A549 (cell line): Measurements from ENCODE around the gene RTL5. TPM values are rescaled to one million over a fixed set of nuclear protein-coding genes. Genes with fewer than 3 reads are reported as not detected.

Source experiments
- ATAC-seq, 2 experiments: fragments of 200-7000 bp in 1 of 2; fragments of >200 bp in 1 of 2; cut with Nextera tagmentation in 1 of 2; cut with Tn5 transposase in 1 of 2; 3 replicates each; pipeline versions ENCODE4 v1.8.0 to v1.9.1; 2018 to 2020; ENCODE audit warnings: mild to moderate bottlenecking in 1 of 2, moderate library complexity in 1 of 2
- CTCF ChIA-PET: fragments of 300-600 bp; sonication (Branson Sonifier 250); formaldehyde crosslinking; extraction: SDS; loops from one replicate; lab custom pipeline; 2021; ENCODE audit warnings: antibody characterized with exemption, inconsistent platforms; lab: Yijun Ruan, JAX
- POLR2A ChIA-PET: fragments of 350-600 bp; formaldehyde crosslinking; extraction: SDS; loops from one replicate; lab custom pipeline; 2021; ENCODE audit warnings: antibody characterized with exemption, inconsistent platforms; lab: Yijun Ruan, JAX
- DNase-seq, 2 experiments: peaks; one replicate each; pipeline versions ENCODE4 v3.0.0 to v3.0.0-alpha.2; 2011 to 2016; ENCODE audit warnings: low read depth in 1 of 2, low spot score in 1 of 2
- FAIRE-seq: peaks from 2 replicates; lab custom pipeline; 2011; peaks lifted over from hg19 to GRCh38; lab: Jason Lieb, UNC
- H3K27ac ChIP-seq, 2 experiments: fragments of >200 bp; sonication (Bioruptor Twin); formaldehyde crosslinking; 3 replicates each; pipeline ENCODE4 v1.5.1; 2016 to 2017
- H3K4me1 ChIP-seq: fragments of >200 bp; sonication (Bioruptor Twin); formaldehyde crosslinking; 3 replicates; pipeline ENCODE4 v1.6.1; 2016
- H3K4me2 ChIP-seq: fragments of >200 bp; sonication (Bioruptor Twin); formaldehyde crosslinking; 3 replicates; pipeline ENCODE4 v1.6.1; 2016
- H3K4me3 ChIP-seq: fragments of >200 bp; sonication (Bioruptor Twin); formaldehyde crosslinking; 3 replicates; pipeline ENCODE4 v1.5.1; 2016
- H3K9me3 ChIP-seq: fragments of >200 bp; sonication (Bioruptor Twin); formaldehyde crosslinking; 3 replicates; pipeline ENCODE4 v1.6.1; 2016
- CBX2 ChIP-seq: fragments of 200-600 bp; sonication (generic); IDR thresholded peaks from 2 replicates; pipeline ENCODE4 v1.6.1; 2016; ENCODE audit warnings: low read depth, mild to moderate bottlenecking, borderline replicate concordance
- CBX8 ChIP-seq: fragments of 200-600 bp; sonication (generic); IDR thresholded peaks from 2 replicates; pipeline ENCODE4 v1.6.1; 2016
- EP300 ChIP-seq, 2 experiments: fragments of >200 bp; sonication (Bioruptor Twin); formaldehyde crosslinking; IDR thresholded peaks; 2 replicates in 1 of 2; 3 replicates in 1 of 2; pipeline ENCODE4 v1.6.1; 2016 to 2017
- ESRRA ChIP-seq: fragments of 150-350 bp; IDR thresholded peaks from 2 replicates; pipeline ENCODE4 v1.6.1; 2014; ENCODE audit warnings: mild to moderate bottlenecking, low read length, borderline replicate concordance
- FOXS1 ChIP-seq: fragments of 250-450 bp; sonication (Bioruptor Pico); IDR thresholded peaks from 2 replicates; pipeline ENCODE4 v1.5.0; 2020; ENCODE audit warnings: mild to moderate bottlenecking, moderate library complexity
- HDAC2 ChIP-seq: fragments of 200-600 bp; sonication (generic); IDR thresholded peaks from 2 replicates; pipeline ENCODE4 v1.6.1; 2016
- HEYL ChIP-seq: fragments of 250-450 bp; sonication (Bioruptor Pico); IDR thresholded peaks from 2 replicates; pipeline ENCODE4 v1.8.0; 2021; ENCODE audit warnings: mild to moderate bottlenecking, moderate library complexity
- HOXB13 ChIP-seq: fragments of 250-450 bp; sonication (Bioruptor Pico); IDR thresholded peaks from 2 replicates; pipeline ENCODE4 v1.5.0; 2020; ENCODE audit warnings: low read depth, mild to moderate bottlenecking, moderate library complexity
- JUN ChIP-seq, 2 experiments: fragments of >200 bp; sonication (Bioruptor Twin); formaldehyde crosslinking; IDR thresholded peaks; 2 replicates in 1 of 2; 3 replicates in 1 of 2; pipeline ENCODE4 v1.6.1; 2016 to 2017
- NFE2L2 ChIP-seq: fragments of 150-350 bp; conservative IDR thresholded peaks from 2 replicates; pipeline ENCODE4 v1.6.1; 2014; ENCODE audit warnings: low read length
- NPAS2 ChIP-seq: fragments of 250-450 bp; sonication (Bioruptor Pico); IDR thresholded peaks from 2 replicates; pipeline ENCODE4 v1.8.0; 2022; ENCODE audit warnings: mild to moderate bottlenecking, moderate library complexity, borderline replicate concordance
- NR3C1 ChIP-seq: fragments of >200 bp; sonication (Bioruptor Twin); formaldehyde crosslinking; IDR thresholded peaks from 3 replicates; pipeline ENCODE4 v1.6.1; 2017
- PHF8 ChIP-seq: fragments of 200-600 bp; sonication (generic); IDR thresholded peaks from 2 replicates; pipeline ENCODE4 v1.6.1; 2016; ENCODE audit warnings: low read depth, mild to moderate bottlenecking, antibody characterized with exemption, moderate library complexity, borderline replicate concordance
- RCOR1 ChIP-seq: fragments of 150-350 bp; IDR thresholded peaks from 2 replicates; pipeline ENCODE4 v1.6.1; 2014; ENCODE audit warnings: antibody characterized with exemption, low read length, low read depth
- RFX5 ChIP-seq: fragments of 450-650 bp; IDR thresholded peaks from 2 replicates; pipeline ENCODE4 v1.7.1; 2014; ENCODE audit warnings: antibody characterized with exemption, mild to moderate bottlenecking, moderate library complexity
- SMC3 ChIP-seq: fragments of >200 bp; sonication (Bioruptor Twin); formaldehyde crosslinking; IDR thresholded peaks from 3 replicates; pipeline ENCODE4 v1.6.1; 2018; ENCODE audit warnings: inconsistent platforms
- TFCP2L1 ChIP-seq: fragments of 250-450 bp; sonication (Bioruptor Pico); IDR thresholded peaks from 2 replicates; pipeline ENCODE4 v1.5.0; 2021; ENCODE audit warnings: mild to moderate bottlenecking
- TP53 ChIP-seq: fragments of 250-450 bp; sonication (Bioruptor Pico); IDR thresholded peaks from 2 replicates; pipeline ENCODE4 v1.5.0; 2021; ENCODE audit warnings: mild to moderate bottlenecking, moderate library complexity
- ZC3H11A ChIP-seq: fragments of 450-650 bp; IDR thresholded peaks from 2 replicates; pipeline ENCODE4 v1.6.1; 2014; ENCODE audit warnings: antibody characterized with exemption, mild to moderate bottlenecking
- ZNF302 ChIP-seq: fragments of 250-450 bp; sonication (Bioruptor Pico); IDR thresholded peaks from 2 replicates; pipeline ENCODE4 v1.9.0; 2021; ENCODE audit warnings: inconsistent platforms, mild to moderate bottlenecking, moderate library complexity
- WGBS: methylation state at CpG from one replicate; pipeline ENCODE4 v1.1.6; 2017; ENCODE audit errors: missing lambda C conversion rate; 5-methylcytosine and 5-hydroxymethylcytosine counted together
- polyA minus RNA-seq: library from RNA; depleted of rRNA, polyadenylated mRNA; stranded (reverse); fragments of >200 nt; gene quantifications from 2 replicates; pipeline ENCODE4 v1.2.3, GENCODE V29; 2011; rRNA and poly(A)+ RNA removed
- polyA plus RNA-seq, 4 experiments: library from polyadenylated mRNA; depleted of rRNA in 3 of 4; stranded (reverse); fragments of >200 nt; fragmentation: RNase III in 1 of 4; extraction: RNeasy Plus Mini Kit Qiagen cat#74134 plus additional on column Dnase treatment in 1 of 4; gene quantifications; 2 replicates in 3 of 4; 3 replicates in 1 of 4; pipeline ENCODE4 v1.2.3, GENCODE V29; 2011 to 2017
- TF ChIP-seq, protein P1 (sequence below): fragments of >200 bp; sonication (Bioruptor Twin); formaldehyde crosslinking; IDR thresholded peaks from 3 replicates; pipeline ENCODE4 v1.6.1; 2016
- TF ChIP-seq, protein P2 (sequence below): IDR thresholded peaks from 2 replicates; pipeline ENCODE4 v1.6.1; 2012; ENCODE audit warnings: low read depth, borderline replicate concordance
- TF ChIP-seq, protein P3 (sequence below): IDR thresholded peaks from 2 replicates; pipeline ENCODE4 v1.6.1; 2012

Gene RTL5
- 1.2 and 2.2 TPM in 2 replicates for polyA plus RNA-seq (2011; rRNA removed)
- 1.8 and 2.1 TPM in 2 replicates for polyA plus RNA-seq (2012; cell fraction: cytosol; rRNA removed)
- polyA plus RNA-seq (2012; cell fraction: nucleus; rRNA removed) = 3.2 and 3.3 TPM in 2 replicates
- polyA plus RNA-seq (2017; fragmentation: RNase III; extraction: RNeasy Plus Mini Kit Qiagen cat#74134 plus additional on column Dnase treatment) = 2.9 to 3.3 TPM (median 3.2 TPM) in 3 replicates
- polyA minus RNA-seq = 3.2 and 3.6 TPM in 2 replicates

DNA sequence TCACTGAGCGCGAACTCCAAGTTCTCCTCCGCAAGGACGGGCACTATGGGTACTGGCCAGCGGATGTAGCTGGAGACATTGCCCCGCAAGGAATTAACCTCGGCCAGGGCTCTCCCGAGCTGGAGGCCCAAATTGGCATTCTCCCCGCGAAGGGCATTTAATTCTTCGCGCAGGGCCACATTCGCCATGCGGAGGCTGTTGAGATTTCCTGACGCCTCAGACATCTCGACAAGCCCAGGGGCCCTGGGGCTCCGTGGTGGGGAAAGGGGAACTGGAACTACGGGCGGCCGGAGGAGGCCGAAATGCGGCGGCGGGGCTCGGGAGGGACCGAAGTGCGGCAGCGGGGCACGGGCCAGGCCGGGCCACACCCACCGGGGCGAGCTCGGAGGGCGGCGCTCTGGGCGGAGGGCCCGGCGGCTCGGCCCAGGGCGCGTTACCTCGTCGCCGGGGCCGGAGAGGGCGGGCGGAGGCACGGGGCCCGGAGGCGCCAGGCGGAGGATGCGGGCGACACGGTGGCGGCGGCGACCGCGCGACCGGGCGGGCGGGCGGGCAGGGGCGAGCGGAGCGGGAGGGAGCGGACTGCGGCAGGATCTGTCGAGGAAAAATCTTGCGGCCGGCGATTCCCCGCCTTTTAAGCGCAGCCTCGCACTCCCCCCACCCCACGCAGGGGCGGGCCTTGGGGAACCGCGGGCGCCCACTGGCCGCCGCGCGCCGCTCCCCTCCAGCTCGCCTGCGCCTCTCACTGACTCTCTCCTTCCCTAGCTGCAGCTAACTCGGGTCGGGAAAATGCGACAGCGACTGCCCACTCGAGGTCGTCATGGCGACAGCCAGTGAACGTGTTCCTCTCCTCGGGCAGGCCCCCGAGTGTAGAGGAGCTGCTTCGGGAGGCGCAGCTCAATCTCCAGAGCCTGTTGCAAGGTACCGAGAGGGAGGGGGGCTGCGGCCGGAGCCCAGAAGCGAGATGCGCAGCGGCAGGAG is at the start of gene RTL5:
TSS of gene RTL5 (minus strand) at position 599 of the 978 bp plus-strand sequence.
- WGBS = 2% methylated on average over 26 of the region's 106 CpGs
- no peaks in the 10 kb centered on the region for H3K9me3 ChIP-seq
- POLR2A ChIA-PET = interaction anchor here (0.6 to 2.8 kb wide), 10 partner anchors 10 to 409 kb away, joined by 3 to 22 read pairs (median 4); partner anchors contain the start of genes ERCC6L, NHSL2, PIN4 and RPS4X

DNA sequence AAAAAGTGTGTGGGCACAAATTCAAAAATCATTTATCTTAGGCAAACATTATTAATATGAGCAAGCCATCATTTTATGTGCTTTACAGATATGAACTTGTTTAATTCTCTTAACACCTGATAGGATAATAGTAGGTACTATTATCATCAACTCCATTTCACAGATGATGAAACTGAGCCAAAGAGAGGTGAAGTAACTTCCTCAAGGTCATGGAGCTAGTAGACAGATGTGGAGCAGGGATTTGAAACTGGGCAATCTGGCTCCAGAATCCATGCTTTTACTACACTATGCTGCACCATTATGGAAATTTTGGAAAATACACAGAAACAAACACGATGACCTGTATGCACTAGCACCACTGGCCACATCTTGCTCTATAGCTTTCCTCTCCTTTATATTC is 48.8 kb upstream of the RTL5 start:
- peaks cover 10% of the 10 kb centered on the region for H3K4me1 ChIP-seq
- peak overlapping the region; percentile 80 to 90 for H3K27ac ChIP-seq
- TF ChIP-seq ESRRA = 0 out of 2 replicates have a peak, but pooled peaks have one; percentile 31
- TF ChIP-seq, protein P1, sequence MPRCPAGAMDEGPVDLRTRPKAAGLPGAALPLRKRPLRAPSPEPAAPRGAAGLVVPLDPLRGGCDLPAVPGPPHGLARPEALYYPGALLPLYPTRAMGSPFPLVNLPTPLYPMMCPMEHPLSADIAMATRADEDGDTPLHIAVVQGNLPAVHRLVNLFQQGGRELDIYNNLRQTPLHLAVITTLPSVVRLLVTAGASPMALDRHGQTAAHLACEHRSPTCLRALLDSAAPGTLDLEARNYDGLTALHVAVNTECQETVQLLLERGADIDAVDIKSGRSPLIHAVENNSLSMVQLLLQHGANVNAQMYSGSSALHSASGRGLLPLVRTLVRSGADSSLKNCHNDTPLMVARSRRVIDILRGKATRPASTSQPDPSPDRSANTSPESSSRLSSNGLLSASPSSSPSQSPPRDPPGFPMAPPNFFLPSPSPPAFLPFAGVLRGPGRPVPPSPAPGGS = no peak
- POLR2A ChIA-PET = interaction anchor here (1.1 to 2.0 kb wide), 8 partner anchors 13 to 162 kb away, joined by 3 to 22 read pairs (median 6); partner anchors contain the start of genes ERCC6L, RPS4X and RTL5
- peak overlapping the region; percentile 71 for H3K4me2 ChIP-seq
- CTCF ChIA-PET = interaction anchor here (1.0 kb wide), 1 partner anchor 161 kb away, joined by 3 read pairs; no protein-coding TSS in a partner anchor
- DNase-seq (no peak), FAIRE-seq (no peak), ATAC-seq (peak in 1 of 2 experiments; percentile 2; a peak in 2 of 6 replicates)
- H3K9me3 ChIP-seq = no peaks in the 10 kb centered on the region
- WGBS = 3% methylated on average over 1 of the region's 1 CpG
- peak overlapping the region; percentile 88 for H3K4me3 ChIP-seq

More for the DNA sequence above, at the start of gene RTL5:
- DNase-seq (peak; percentile 71 to 86), FAIRE-seq (peak; percentile 99), ATAC-seq (peak; percentile 91 to 94)
- CTCF ChIA-PET = interaction anchor here (0.9 to 3.7 kb wide), 4 partner anchors 10 to 220 kb away, joined by 3 to 26 read pairs (median 6); partner anchors contain the start of gene NHSL2
- Histone ChIP-seq H3K4me1 (peaks cover 4% of the 10 kb centered on the region; the same call in 2 of the 3 replicates), H3K27ac (peak within 1 kb of the TSS; percentile 75 to 91), H3K4me2 (peak within 1 kb of the TSS; percentile 87)
- TF ChIP-seq CBX8 = no peak
- TF ChIP-seq ZNF302 (CRISPR knock-in tag) = no peak
- TF ChIP-seq CBX2 = no peak
- no peak for TF ChIP-seq EP300 (IDR thresholded peaks at IDR 0.05)
- no peak for TF ChIP-seq RCOR1
- no peak for TF ChIP-seq ESRRA
- TF ChIP-seq PHF8 = peak; percentile 23; the same call in 1 of the 2 replicates
- TF ChIP-seq NFE2L2 = no peak
- no peak for TF ChIP-seq RFX5
- TF ChIP-seq JUN (IDR thresholded peaks at IDR 0.05) = peak in 1 of 2 experiments; percentile 55; a peak in 1 of 5 replicates
- TF ChIP-seq, protein P2, sequence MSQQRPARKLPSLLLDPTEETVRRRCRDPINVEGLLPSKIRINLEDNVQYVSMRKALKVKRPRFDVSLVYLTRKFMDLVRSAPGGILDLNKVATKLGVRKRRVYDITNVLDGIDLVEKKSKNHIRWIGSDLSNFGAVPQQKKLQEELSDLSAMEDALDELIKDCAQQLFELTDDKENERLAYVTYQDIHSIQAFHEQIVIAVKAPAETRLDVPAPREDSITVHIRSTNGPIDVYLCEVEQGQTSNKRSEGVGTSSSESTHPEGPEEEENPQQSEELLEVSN = 0 out of 2 replicates have a peak, but pooled peaks have one; percentile 45
- TF ChIP-seq SMC3 = no peak
- TF ChIP-seq NPAS2 (CRISPR knock-in tag) = no peak
- no peak for TF ChIP-seq HDAC2
- TF ChIP-seq HOXB13 (CRISPR knock-in tag) = no peak
- no peak for TF ChIP-seq NR3C1
- TF ChIP-seq TP53 (CRISPR knock-in tag) = no peak
- TF ChIP-seq, protein P3, sequence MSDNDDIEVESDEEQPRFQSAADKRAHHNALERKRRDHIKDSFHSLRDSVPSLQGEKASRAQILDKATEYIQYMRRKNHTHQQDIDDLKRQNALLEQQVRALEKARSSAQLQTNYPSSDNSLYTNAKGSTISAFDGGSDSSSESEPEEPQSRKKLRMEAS = peak; percentile 54; the same call in 1 of the 2 replicates
- TF ChIP-seq FOXS1 = no peak
- TF ChIP-seq TFCP2L1 (CRISPR knock-in tag) = no peak
- no peak for TF ChIP-seq ZC3H11A
- no peak for TF ChIP-seq HEYL
- TF ChIP-seq, all 56 proteins: peak for 4
- peak within 1 kb of the TSS; percentile 66 for H3K4me3 ChIP-seq
